ENCODE measurements around the gene CFAP77.

DNA sequence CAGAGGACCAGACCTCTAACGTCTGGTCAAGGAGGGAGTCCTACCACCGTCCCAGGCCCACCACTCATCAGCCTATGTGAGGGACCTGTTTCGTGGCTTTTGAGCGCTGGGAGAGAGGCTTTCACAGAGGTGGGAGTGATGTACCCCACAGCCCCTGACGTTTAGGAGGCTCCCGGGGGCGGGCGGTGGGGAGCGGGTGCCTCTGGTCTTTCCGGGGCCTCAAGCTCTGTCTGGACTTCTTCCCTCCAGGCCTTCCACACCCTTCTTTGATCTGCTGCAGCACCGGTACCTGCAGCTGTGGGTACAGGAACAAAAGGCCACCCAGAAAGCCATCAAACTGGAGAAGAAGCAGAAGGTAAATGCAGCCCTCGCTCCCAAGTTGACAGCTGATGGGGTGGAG, 127.3 kb downstream of the CFAP77 start:
- TF ChIP-seq POLR2AphosphoS5 (IDR thresholded peaks at IDR 0.05) = no peak
- TF ChIP-seq, protein P1, sequence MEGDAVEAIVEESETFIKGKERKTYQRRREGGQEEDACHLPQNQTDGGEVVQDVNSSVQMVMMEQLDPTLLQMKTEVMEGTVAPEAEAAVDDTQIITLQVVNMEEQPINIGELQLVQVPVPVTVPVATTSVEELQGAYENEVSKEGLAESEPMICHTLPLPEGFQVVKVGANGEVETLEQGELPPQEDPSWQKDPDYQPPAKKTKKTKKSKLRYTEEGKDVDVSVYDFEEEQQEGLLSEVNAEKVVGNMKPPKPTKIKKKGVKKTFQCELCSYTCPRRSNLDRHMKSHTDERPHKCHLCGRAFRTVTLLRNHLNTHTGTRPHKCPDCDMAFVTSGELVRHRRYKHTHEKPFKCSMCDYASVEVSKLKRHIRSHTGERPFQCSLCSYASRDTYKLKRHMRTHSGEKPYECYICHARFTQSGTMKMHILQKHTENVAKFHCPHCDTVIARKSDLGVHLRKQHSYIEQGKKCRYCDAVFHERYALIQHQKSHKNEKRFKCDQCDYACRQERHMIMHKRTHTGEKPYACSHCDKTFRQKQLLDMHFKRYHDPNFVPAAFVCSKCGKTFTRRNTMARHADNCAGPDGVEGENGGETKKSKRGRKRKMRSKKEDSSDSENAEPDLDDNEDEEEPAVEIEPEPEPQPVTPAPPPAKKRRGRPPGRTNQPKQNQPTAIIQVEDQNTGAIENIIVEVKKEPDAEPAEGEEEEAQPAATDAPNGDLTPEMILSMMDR (IDR thresholded peaks at IDR 0.05) = no peak

All from prostate gland (tissue), 2 donors.